Right lobe of liver (tissue), 6 donors: ENCODE measurements around the gene HDGF. TPM values are rescaled to one million over a fixed set of nuclear protein-coding genes. Genes with fewer than 3 reads are reported as not detected.

Experiments
- ATAC-seq, 4 donors: fragments of 200-7000 bp; cut with Tn5 transposase; one replicate each; pipeline ENCODE4 v1.9.1; 2020; ENCODE audit warnings: mild to moderate bottlenecking in 4 of 4, moderate library complexity in 4 of 4
- DNase-seq, 3 donors: peaks; one replicate each; pipeline ENCODE4 v3.0.0-alpha.2; 2020
- H3K27ac ChIP-seq, 3 donors: fragments of 200-600 bp; one replicate each; pipeline ENCODE4 v1.8.0; 2022
- H3K27me3 ChIP-seq, 2 donors: fragments of 200-600 bp; one replicate each; pipeline ENCODE4 v1.8.0; 2022
- H3K36me3 ChIP-seq, 4 donors: fragments of 200-600 bp; sonication (generic) in 1 of 4; one replicate each; pipeline versions ENCODE4 v1.5.1 to v1.8.0; 2017 to 2022; ENCODE audit warnings: control low read depth in 1 of 4
- H3K4me1 ChIP-seq, 4 donors: fragments of 200-600 bp; sonication (generic) in 1 of 4; one replicate each; pipeline versions ENCODE4 v1.5.1 to v1.8.0; 2017 to 2022; ENCODE audit warnings: control low read depth in 1 of 4
- H3K4me3 ChIP-seq, 3 donors: fragments of 200-600 bp; one replicate each; pipeline ENCODE4 v1.8.0; 2022
- H3K9me3 ChIP-seq, 4 donors: fragments of 200-600 bp; sonication (generic) in 1 of 4; one replicate each; pipeline versions ENCODE4 v1.5.1 to v1.8.0; 2017 to 2022; ENCODE audit warnings: control low read depth in 1 of 4
- CTCF ChIP-seq, 4 donors: fragments of 200-600 bp in 3 of 4; fragments of 450-650 bp in 1 of 4; IDR thresholded peaks; one replicate each; pipeline versions ENCODE4 v1.5.1 to v1.8.0; 2016 to 2022; ENCODE audit warnings: antibody characterized with exemption in 4 of 4, mild to moderate bottlenecking in 2 of 4
- POLR2A ChIP-seq: fragments of 450-650 bp; IDR thresholded peaks from one replicate; pipeline ENCODE4 v1.6.1; 2017; ENCODE audit warnings: antibody characterized with exemption, mild to moderate bottlenecking
- WGBS: methylation state at CpG from one replicate; pipeline ENCODE4 v1.1.6; 2018; ENCODE audit warnings: low coverage, low lambda C conversion rate; ENCODE audit not compliant: insufficient coverage; ENCODE audit errors: missing lambda C conversion rate; 5-methylcytosine and 5-hydroxymethylcytosine counted together
- intact Hi-C, 2 donors: fragments of 100-400 bp; cut with DNase I; formaldehyde crosslinking; loops; one replicate each; pipeline versions ENCODE4 v1.11.2 to v1.14.1; 2022
- total RNA-seq, 6 experiments: library from RNA; depleted of rRNA in 2 of 6; stranded (reverse); fragments of >200 nt in 2 of 6; fragmentation: NEBNext Ultra II Directional in 3 of 6; extraction: Animal tissue kit (Norgen Biotek cat#: 25700) in 3 of 6; gene quantifications; one replicate each; pipeline versions ENCODE4 v1.1.0 to v1.2.4, GENCODE V29; 2016 to 2023
- donor health status: DM: no; HTN: yes; CAD: no.
- donor health status: DM: no; HTN: no; CAD: no.
- donor health status: DM: no; HTN: no; CAD: no.
- donor health status: DM: no; HTN: yes; CAD: no.
- donor health status: DM: no; HTN: yes; CAD: no.

Gene HDGF
- total RNA-seq, 6 experiments from 2014 or later = 131 to 192 (median 157) TPM

- Histone ChIP-seq H3K27me3 (peaks cover 0 to 5% of the 10 kb centered on the region in 2 donors), H3K36me3 (no peaks in the 10 kb centered on the region), H3K9me3 (no peaks in the 10 kb centered on the region), H3K4me3 (no peak overlapping the region), H3K4me1 (peaks cover 0 to 7% (median 0%) of the 10 kb centered on the region in 4 donors), H3K27ac (no peak overlapping the region)
- 55% methylated on average over 9 of the region's 12 CpGs for WGBS
- no peak for ATAC-seq
- intact Hi-C loops = no loop called here
- DNase-seq = no peak
- TF ChIP-seq POLR2A (no peak), CTCF (IDR thresholded peaks at IDR 0.05) (no peak)
Measured at GRCh38 chr1:156693848-156694689, 57.4 kb downstream of the HDGF start.

GRCh38 chr1:156692925-156693847 is 58.3 kb downstream of the HDGF start:
- H3K27ac ChIP-seq = no peak overlapping the region
- DNase-seq (no peak), ATAC-seq (no peak)
- peaks cover 0 to 7% (median 0%) of the 10 kb centered on the region in 4 donors for H3K4me1 ChIP-seq
- WGBS = 30% methylated on average over 7 of the region's 16 CpGs
- no peaks in the 10 kb centered on the region for H3K9me3 ChIP-seq
- H3K4me3 ChIP-seq = no peak overlapping the region
- no peak for TF ChIP-seq POLR2A
- TF ChIP-seq CTCF (IDR thresholded peaks at IDR 0.05) = no peak
- H3K36me3 ChIP-seq = no peaks in the 10 kb centered on the region
- H3K27me3 ChIP-seq = peaks cover 0 to 5% of the 10 kb centered on the region in 2 donors
- intact Hi-C loops = no loop called here

GRCh38 chr1:156692441-156692924 is 59.0 kb downstream of the HDGF start:
- intact Hi-C loops = no loop called here
- DNase-seq (no peak), ATAC-seq (no peak)

More at GRCh38 chr1:156692441-156692924, 59.0 kb downstream of the HDGF start:
- peaks cover 0 to 5% of the 10 kb centered on the region in 2 donors for H3K27me3 ChIP-seq
- no peak overlapping the region for H3K27ac ChIP-seq
- H3K9me3 ChIP-seq = no peaks in the 10 kb centered on the region
- H3K36me3 ChIP-seq = no peaks in the 10 kb centered on the region
- 12% methylated on average over 8 of the region's 13 CpGs for WGBS
- H3K4me3 ChIP-seq = no peak overlapping the region
- peaks cover 0 to 7% (median 0%) of the 10 kb centered on the region in 4 donors for H3K4me1 ChIP-seq
- no peak for TF ChIP-seq CTCF (IDR thresholded peaks at IDR 0.05)

Other genes with a start within 250 kb of the HDGF start
- gene IQGAP3, start 179.1 kb downstream of the HDGF start, total RNA-seq = 1 to 10 TPM in 3 of 6 experiments, under 1 TPM in 3; 0.07 to 2.6 (median 0.95) TPM
- under 1 TPM in 1 of 6 experiments, not detected in 5; 0.31 TPM for gene TTC24, start 172.0 kb downstream of the HDGF start, total RNA-seq
- gene NAXE, start 159.9 kb downstream of the HDGF start, total RNA-seq = 10 to 100 TPM; 37.7 to 72.3 (median 49.4) TPM
- 10 to 100 TPM in 4 of 6 experiments, 1 to 10 TPM in 2; 7.0 to 25.3 (median 12.4) TPM for gene GPATCH4, start 150.2 kb downstream of the HDGF start, total RNA-seq
- gene HAPLN2, start 132.3 kb downstream of the HDGF start, total RNA-seq = not detected
- gene BCAN, start 109.6 kb downstream of the HDGF start, total RNA-seq = not detected
- gene NES, start 74.3 kb downstream of the HDGF start, total RNA-seq = 1 to 10 TPM; 1.1 to 7.5 (median 2.6) TPM
- under 1 TPM in 1 of 6 experiments, not detected in 5; 0.24 TPM for gene CRABP2, start 46.1 kb downstream of the HDGF start, total RNA-seq
- gene METTL25B, start 23.2 kb downstream of the HDGF start, total RNA-seq = 10 to 100 TPM; 11.6 to 25.7 (median 20.6) TPM
- gene ISG20L2, start 22.9 kb downstream of the HDGF start, total RNA-seq = 10 to 100 TPM; 10.3 to 14.1 (median 12.2) TPM
- gene MRPL24, start 10.6 kb downstream of the HDGF start, total RNA-seq = 10 to 100 TPM; 47.2 to 83.2 (median 61.4) TPM
- gene PRCC, start 15.9 kb upstream of the HDGF start, total RNA-seq = 10 to 100 TPM; 17.4 to 23.4 (median 19.7) TPM
- gene SH2D2A, start 65.2 kb upstream of the HDGF start, total RNA-seq = 1 to 10 TPM in 1 of 6 experiments, under 1 TPM in 5; 0.32 to 1.3 (median 0.67) TPM
- not detected for gene INSRR, start 107.4 kb upstream of the HDGF start, total RNA-seq
- gene NTRK1, start 109.2 kb upstream of the HDGF start, total RNA-seq = not detected
- gene PEAR1, start 142.0 kb upstream of the HDGF start, total RNA-seq = 1 to 10 TPM; 2.2 to 9.8 (median 3.6) TPM
- under 1 TPM in 2 of 6 experiments, not detected in 4; 0.12 to 0.20 TPM for gene LRRC71, start 169.0 kb upstream of the HDGF start, total RNA-seq